Embryonic facial prominence (tissue), 1 donor: Measurements from ENCODE around the gene TCEA3.
A peak's percentile ranks its signal among the peaks of the same experiment; 100 is the strongest.
"Not testable (repeated sequence)": the region's sequence is repeated elsewhere in the genome, so short reads cannot be mapped to it uniquely, and the experiment has no call there.

Experiments used
- DNase-seq: peaks from one replicate; pipeline ENCODE4 v3.0.0-alpha.2; 2016; ENCODE audit errors: extremely low spot score

The TCEA3 gene

GRCh38 chr1:23392125-23392855, 32.3 kb downstream of the TCEA3 start:
- DNase-seq, result no peak

- DNase-seq, result no peak
These were observed 34.7 kb downstream of the TCEA3 start for GRCh38 chr1:23389837-23390321.

GRCh38 chr1:23387494-23387893, 37.1 kb downstream of the TCEA3 start:
- DNase-seq, result no peak

- no peak for DNase-seq
These were observed 39.4 kb downstream of the TCEA3 start for GRCh38 chr1:23385119-23385621.

GRCh38 chr1:23384312-23385058, 40.1 kb downstream of the TCEA3 start:
- no peak for DNase-seq

GRCh38 chr1:23383577-23384311, 40.8 kb downstream of the TCEA3 start:
- no peak for DNase-seq

GRCh38 chr1:23381233-23381885, 43.2 kb downstream of the TCEA3 start:
- DNase-seq, result no peak

GRCh38 chr1:23380719-23381118, 43.8 kb downstream of the TCEA3 start:
- DNase-seq, result no peak

- DNase-seq, result not testable (repeated sequence)
These were observed 44.3 kb downstream of the TCEA3 start for GRCh38 chr1:23380236-23380635.

- DNase-seq, result no peak
These were observed 47.4 kb downstream of the TCEA3 start for GRCh38 chr1:23376890-23377811.

GRCh38 chr1:23374079-23374735, 50.3 kb downstream of the TCEA3 start:
- DNase-seq, result not testable (repeated sequence)

- DNase-seq, result no peak
These were observed 52.3 kb downstream of the TCEA3 start for GRCh38 chr1:23371987-23372880.

GRCh38 chr1:23370709-23371584, 53.6 kb downstream of the TCEA3 start:
- peak; percentile 33 for DNase-seq

- DNase-seq, result no peak
These were observed 54.2 kb downstream of the TCEA3 start for GRCh38 chr1:23370330-23370708.

- DNase-seq, result peak; percentile 90
These were observed 55.1 kb downstream of the TCEA3 start, which contains the start of gene ZNF436 for GRCh38 chr1:23369335-23370013. Gene ZNF436 (minus strand): TSS chr1:23369836. CDS start chr1:23368005, 1,831 bp downstream.

GRCh38 chr1:23368562-23369334, 55.8 kb downstream of the TCEA3 start:
- DNase-seq, result peak; percentile 86
